Testis (tissue), 2 donors: ENCODE data around the gene CENPO.

Source experiments
- POLR2A ChIP-seq: fragments of 450-650 bp; IDR thresholded peaks from one replicate; pipeline ENCODE4 v1.6.1; 2017; ENCODE audit warnings: antibody characterized with exemption, mild to moderate bottlenecking, moderate library complexity
- TF ChIP-seq, protein P1 (sequence below), 3 experiments: fragments of 450-650 bp in 2 of 3; fragments of 200-600 bp in 1 of 3; sonication (generic) in 1 of 3; IDR thresholded peaks; one replicate each; pipeline ENCODE4 v1.5.1; 2016 to 2019; ENCODE audit warnings: antibody characterized with exemption in 3 of 3, mild to moderate bottlenecking in 2 of 3, moderate library complexity in 1 of 3

DNA sequence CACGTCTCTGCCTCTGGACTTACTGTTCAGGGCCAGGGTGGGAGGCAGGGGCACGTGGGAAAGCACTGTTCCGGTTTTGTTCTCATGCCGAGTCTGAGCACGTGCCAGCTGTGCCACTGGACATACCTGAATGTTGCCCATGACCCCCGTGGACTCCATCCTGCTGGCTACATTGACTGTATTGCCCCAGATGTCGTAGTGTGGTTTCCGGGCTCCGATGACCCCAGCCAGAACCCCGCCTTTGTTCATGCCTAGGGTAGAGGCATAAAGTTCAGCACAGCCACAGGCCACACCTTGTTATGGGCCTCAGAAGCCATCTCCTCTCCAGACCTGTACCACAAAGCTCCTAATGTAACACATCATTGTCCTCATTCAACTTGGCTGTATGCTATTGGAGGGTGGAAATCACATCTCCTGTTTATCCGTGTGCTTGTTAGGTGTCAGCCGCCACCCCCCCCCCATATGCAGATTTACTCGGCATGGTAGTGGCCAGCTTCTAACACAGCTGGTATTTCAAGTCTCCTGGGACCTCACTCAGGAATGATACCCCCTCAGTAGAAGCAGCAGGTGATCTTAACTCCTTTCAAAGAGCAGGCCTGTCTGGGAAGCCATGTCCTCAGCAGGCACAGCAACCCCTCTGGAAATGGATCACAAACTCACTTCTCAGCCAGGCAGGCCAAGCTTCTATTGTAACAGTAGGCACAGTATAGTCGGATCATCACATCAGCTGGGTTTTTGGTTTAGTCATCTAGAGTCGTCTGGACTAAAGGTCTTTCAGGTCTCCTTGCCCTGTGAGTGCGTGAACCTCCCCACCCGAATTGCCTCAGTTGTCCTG is 27.6 kb downstream of the CENPO start:
- TF ChIP-seq, protein P1, sequence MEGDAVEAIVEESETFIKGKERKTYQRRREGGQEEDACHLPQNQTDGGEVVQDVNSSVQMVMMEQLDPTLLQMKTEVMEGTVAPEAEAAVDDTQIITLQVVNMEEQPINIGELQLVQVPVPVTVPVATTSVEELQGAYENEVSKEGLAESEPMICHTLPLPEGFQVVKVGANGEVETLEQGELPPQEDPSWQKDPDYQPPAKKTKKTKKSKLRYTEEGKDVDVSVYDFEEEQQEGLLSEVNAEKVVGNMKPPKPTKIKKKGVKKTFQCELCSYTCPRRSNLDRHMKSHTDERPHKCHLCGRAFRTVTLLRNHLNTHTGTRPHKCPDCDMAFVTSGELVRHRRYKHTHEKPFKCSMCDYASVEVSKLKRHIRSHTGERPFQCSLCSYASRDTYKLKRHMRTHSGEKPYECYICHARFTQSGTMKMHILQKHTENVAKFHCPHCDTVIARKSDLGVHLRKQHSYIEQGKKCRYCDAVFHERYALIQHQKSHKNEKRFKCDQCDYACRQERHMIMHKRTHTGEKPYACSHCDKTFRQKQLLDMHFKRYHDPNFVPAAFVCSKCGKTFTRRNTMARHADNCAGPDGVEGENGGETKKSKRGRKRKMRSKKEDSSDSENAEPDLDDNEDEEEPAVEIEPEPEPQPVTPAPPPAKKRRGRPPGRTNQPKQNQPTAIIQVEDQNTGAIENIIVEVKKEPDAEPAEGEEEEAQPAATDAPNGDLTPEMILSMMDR (IDR thresholded peaks at IDR 0.05), result no peak
- TF ChIP-seq POLR2A, result no peak
